GM19372 (cell line): ENCODE measurements around the gene CPSF7.
"Not testable (repeated sequence)": the region's sequence is repeated elsewhere in the genome, so short reads cannot be mapped to it uniquely, and the experiment has no call there.

Source experiments
- ATAC-seq: cut with Tn5 transposase; IDR thresholded peaks from one replicate; pipeline ENCODE4 v1.9.1; 2021; ENCODE audit warnings: mild to moderate bottlenecking, low read depth, moderate library complexity; ENCODE audit not compliant: unreplicated experiment

Gene CPSF7, protein sequence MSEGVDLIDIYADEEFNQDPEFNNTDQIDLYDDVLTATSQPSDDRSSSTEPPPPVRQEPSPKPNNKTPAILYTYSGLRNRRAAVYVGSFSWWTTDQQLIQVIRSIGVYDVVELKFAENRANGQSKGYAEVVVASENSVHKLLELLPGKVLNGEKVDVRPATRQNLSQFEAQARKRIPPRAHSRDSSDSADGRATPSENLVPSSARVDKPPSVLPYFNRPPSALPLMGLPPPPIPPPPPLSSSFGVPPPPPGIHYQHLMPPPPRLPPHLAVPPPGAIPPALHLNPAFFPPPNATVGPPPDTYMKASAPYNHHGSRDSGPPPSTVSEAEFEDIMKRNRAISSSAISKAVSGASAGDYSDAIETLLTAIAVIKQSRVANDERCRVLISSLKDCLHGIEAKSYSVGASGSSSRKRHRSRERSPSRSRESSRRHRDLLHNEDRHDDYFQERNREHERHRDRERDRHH

DNA sequence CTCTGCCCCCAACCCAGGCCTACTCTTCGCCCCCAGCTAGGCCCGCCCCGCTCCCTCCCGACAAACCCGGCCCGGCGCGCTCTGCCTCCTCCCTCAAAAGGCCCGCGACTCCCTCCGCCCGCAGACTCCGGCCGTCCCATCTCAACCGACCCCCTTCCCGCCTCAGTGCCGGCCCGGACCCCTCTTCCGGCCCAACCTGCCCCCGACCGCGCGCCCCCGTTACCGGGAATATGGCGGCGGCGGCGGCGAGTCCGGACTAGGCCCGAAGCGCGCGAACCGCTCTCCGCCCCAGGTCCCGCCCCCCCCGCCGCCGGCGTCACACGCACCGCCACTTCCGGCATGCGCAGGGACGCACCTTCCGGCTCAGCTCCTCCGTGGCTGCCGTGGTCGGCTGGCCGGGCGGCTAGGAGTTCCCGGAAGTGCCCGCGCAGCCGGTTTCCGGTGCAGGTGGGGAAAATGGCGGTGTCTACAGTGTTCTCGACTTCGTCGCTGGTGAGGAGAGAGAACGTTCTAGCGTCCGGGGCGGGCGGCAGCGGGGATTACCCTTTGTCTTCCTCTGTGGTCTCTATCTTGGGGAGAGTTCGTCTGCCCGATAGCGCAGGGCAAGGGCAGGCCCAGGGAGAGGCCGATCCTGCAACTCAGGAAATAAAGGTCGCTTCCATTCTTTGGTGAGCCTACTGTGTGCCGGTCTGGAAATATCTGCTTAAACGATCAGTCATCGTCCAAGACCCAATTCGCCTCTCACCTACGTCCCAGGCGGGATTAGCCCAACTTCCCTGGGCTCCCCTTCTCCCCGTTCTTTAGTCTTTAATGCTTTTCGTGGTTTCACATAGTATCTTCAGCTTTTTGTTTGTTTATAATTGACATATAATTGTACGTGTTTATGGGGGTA, at the start of gene CPSF7, which contains the start of gene SDHAF2:
TSS of gene CPSF7 (minus strand) at position 285 of the 892 bp plus-strand sequence. CDS start 740 bp downstream, outside the sequence.
TSS of gene SDHAF2 (plus strand) at position 434 of the 892 bp plus-strand sequence. CDS start at position 457, 23 bp downstream.
- ATAC-seq, result peak; percentile 87

DNA sequence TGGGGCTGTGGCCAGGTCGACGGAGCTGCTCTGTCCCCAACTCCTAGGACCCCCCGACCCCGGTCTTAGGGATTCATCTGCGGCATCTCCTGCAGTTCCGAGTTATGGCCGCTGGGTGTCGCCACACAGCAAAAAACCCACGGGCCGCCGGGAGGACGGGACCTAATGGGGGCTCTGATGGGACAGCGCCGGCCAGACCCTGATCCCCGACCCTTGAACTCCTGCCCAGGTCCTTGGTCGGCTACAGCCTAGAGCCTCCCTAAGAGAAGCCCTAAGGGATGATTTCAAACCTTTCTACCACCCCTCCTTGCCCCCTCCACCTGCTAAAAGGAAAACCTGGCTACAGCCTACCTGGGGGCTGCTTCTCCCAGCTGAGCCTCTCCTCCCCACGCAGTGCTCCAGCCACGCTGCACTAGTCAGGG, 48.0 kb upstream of the CPSF7 start:
- ATAC-seq, result no peak

DNA sequence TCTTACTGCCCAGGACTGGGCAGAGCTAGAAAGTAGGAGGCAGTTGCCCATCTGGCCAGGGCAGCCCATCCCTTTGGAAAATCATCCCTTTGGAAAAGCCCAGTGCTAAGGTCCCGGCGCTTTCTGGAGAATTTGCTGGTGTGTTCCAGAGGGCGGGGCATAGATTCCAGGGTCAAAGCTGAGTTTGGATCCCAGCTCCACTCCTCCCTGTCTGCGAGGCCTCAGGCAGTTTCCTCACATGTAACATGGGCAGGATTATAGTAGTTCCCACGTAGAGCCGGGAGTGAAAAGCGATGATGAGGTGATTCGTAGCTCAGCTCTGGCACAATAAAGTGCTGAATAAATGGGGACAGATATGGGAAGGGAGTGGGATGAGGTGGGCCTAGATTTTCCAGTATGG, 47.4 kb upstream of the CPSF7 start:
- ATAC-seq, result no peak

DNA sequence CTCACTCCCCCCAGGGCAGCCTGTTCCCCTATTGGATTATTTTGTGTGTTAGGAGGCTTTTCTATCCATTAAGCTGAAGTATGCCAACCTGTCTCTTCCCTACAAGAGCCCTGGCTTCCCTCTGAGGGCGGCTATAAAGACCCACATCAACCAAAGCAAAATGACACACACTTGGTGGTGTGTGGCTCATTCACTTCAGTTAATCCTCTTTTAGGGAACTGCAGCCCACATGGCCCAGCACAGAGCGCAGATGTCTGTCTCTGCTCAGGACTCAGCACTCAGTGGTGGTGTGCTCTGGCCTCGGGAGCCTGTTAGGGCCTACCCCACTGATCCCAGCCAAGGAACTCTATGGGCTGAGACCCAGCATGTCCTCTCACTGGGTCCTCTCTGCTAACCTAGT, 46.6 kb upstream of the CPSF7 start:
- no peak for ATAC-seq

DNA sequence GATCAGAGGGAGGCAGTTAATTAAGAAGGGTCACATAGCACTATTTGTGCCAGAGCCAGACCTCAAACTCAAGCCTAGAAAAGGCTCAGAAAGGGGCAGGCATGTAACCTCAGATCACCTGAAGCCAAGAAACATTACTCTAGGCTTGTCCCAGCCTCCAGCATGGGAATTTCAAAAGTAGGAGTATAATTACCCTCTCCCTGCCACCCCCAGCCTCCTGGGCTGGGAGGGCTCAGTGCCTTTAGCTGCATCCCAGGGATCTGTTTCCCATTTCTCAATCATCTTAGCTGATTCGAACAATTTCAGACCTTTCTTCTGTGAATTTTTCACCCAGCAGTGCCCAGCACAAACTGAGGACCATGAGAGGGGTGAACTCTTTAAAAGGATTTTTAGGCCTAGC, 45.7 kb upstream of the CPSF7 start:
- no peak for ATAC-seq

DNA sequence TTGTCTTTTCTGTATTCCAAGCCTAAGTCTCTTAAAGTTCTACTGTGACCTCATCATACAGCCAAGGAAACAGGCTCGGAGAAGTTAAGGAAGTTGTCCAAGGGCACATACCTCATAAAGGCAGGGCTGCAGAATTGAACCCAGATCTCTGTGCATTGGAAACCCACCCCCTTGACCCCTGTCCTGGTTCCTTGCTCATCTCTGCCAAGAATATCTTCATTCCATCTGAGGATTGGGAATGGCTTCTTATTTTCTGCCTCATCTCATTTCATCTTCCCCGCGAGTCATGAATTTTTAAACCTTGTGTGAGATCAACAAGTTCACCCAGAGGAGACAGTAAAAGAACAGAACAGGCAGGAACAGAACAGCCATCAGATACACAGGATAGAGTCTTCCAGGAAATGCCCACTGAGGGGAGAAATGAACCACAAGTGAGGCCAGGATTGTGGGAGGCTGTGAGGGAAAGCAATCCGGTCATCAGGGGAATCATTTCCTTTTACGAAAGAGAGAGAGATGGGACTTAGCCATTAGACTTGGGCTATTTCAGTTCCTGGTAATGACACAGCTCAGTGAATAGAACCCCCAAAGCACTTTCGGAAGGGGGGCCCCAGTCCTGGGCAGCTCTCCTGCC, 44.4 kb upstream of the CPSF7 start:
- ATAC-seq, result no peak

DNA sequence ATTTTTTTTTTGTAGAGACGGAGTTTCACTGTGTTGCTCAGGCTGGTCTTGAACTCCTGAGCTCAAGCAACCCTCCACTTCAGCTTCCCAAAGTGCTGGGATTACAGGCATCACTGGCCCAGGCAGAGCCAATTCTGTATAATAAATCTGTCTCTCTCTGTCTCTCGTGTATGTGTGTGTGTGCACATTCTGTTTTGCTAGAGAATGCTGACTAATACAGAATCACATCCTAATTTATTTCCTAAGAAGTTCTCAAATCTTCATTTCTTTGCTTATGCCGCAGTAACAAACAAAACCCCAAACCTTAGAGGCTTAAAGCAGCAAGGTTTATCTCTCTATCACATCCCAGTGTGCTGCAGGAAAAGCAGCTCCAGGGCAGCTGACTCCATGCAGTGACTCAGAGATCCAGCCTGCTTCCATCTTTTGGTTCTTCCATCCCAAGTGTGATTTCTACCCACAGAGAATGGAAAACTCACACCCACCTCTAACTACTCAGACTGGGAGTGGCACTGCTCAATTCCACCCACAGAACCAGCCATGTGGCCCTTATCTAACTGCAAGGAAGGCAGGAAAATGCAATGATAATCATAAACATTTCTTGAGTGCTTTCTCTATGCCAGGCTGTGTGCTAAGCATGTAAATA, 43.7 kb upstream of the CPSF7 start:
- ATAC-seq, result no peak

DNA sequence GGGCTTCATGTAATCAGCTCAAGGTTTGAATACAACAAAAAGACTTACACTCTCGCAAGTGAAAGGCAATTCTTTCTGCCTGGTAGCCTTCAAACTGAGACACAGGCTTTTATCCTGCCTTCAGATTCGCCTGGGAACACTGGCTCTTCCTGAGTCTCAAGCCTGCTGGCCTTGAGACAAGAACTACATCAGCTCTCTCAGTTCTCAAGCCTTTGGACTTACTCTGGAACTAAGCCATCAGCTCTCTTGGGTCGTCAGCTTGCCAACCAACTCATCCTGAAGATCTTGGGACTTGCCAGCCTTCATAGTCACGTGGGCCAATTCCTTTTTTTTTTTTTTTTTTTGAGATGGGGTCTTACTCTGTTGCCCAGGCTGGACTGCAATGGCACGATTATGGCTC, 43.1 kb upstream of the CPSF7 start:
- no peak for ATAC-seq

DNA sequence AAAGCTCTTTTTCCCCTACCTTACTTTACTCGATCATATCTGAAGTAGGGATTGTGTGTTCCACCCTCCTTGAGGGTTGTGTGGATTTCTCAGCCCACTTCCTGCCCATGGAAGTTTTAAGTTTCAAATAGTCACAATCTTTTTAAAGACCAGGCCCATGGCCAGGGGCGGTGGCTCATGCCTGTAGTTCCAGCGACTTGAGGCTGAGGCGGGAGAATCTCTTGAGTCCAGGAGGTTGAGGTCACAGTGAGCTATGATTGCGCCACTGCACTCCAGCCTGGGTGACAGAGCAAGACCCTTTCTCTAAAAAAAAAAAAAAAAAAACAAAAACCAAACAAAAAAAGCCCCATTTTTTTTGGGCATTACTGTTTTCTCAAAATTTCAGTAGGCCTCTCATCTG, 42.5 kb upstream of the CPSF7 start:
- ATAC-seq, result no peak

DNA sequence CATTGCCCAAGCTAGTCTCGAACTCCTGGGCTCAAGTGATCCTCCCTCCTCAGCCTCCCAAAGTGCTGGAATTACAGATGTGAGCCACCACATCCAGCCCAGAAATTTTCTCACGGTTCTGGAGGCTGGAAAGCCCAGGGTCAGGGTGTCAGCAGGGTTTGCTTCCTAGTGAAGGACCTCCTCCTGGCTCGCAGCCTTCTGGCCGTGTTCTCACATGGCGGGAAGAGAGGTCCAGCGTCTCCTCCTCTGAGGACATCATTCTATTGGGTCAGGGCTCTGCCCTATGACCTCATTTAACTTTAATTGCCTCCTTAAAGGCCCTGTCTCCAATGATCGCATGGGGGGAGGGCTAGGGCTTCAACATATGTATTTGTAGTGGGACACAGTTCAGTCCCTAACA, 38.2 kb upstream of the CPSF7 start:
- ATAC-seq, result no peak

DNA sequence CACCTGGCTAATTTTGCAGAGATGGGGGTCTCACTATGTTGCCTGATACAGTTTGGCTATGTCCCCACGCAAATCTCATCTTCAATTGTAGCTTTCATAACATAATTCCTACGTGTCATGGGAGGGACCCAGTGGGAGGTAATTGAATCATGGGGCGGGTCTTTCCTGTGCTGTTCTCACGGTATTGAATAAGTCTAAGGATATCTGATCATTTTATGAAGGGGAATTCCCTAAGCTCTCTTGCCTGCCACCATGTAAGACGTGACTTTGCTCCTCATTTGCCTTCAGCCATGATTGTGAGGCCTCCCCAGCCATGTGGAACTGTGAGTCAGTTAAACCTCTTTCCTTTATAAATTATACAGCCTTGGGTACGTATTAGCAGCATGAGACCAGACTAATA, 37.8 kb upstream of the CPSF7 start:
- ATAC-seq, result not testable (repeated sequence)

DNA sequence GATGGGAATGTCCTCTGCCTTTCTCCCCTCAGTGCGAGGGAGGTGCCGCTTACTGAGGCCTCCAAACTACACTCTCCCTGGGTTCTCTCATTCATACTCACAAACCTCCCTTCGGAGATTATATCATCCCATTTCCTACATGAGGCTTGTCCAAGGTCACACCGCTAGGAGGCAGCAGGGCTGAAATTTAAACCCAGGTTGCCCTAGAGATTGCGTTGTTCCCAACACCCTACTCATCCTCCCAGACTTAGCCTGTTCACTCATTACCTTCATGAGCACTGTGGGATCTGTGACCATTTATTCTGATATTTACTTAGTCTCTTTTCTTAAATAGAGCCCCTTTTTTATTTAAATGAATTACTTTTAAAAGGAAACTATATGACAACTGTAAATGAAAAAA, 31.2 kb upstream of the CPSF7 start:
- no peak for ATAC-seq

DNA sequence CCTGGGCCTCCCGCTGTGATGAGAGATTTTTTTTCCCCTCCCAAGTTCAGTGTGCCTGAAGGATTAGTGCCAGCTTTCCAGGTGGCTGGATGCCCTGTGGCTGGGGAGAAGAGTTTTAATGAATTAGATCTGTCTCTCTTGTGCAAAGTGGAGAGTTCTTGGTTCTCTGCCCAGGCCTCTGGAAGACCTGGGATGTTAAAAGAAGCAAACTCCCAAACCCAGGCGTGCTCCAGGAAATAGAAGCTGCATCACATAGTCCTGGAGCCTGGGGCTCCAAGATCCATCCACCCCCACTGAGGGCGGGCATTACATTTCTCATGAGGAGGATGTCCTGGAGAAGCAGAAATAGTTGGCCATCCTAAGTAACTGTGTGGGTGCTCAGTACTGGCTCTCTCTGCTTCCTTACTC, 30.7 kb upstream of the CPSF7 start:
- no peak for ATAC-seq

DNA sequence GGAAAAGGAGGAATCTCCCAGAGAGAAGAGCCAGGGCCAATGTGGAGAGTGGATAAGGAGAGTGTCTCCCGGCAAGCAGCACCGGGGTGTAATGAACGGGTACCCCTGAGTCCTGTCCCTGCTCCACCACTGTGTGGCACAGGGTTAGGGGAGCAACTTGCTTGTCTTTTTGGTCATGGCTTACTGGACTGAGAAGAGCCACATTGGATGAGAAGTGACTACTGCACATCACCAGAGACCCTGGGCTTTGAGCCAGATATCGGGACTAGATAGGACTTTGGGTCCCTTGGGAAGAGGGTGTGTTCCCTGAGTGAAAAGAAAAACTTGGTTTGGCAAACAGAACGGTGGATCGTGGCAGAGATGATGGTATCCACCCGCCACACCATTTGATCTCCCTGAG, 24.7 kb upstream of the CPSF7 start:
- no peak for ATAC-seq

DNA sequence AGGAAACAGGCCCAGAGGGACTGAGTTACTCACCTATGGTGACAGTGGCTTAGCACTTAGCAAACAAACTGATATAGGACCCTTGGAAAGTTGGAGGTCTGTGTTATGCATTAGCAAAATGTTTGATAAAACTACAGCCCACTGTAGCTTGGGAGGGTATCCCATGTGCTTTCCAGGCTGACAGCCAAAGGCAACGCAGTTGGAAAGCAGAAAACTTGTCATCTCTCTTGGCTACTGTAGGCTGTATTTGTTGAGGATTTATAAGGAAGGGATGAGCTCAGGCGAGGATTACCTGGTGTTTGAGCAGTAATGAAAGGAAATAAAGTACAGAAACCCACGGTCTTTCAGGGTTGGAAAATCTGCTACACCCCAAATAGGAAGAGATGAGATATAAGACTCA, 23.9 kb upstream of the CPSF7 start:
- ATAC-seq, result no peak

DNA sequence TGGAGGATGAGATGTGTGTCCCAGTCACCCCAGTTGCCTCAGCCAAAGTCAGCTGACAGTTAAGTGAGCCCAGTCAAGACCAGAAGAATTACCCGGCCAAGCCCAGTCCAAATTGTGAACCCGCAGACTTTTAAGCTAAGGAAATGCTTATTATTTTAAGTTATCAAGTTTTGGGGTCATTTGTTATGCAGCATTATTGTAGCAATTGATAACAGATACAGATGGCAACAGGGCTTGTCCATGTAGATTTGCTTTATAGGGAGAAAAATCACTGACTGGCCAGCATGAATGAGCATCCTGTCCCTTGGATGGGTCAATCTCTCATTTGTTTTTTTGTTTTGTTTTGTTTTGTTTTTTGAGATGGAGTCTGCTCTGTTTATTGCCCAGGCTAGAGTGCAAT, 23.1 kb upstream of the CPSF7 start:
- ATAC-seq, result no peak

DNA sequence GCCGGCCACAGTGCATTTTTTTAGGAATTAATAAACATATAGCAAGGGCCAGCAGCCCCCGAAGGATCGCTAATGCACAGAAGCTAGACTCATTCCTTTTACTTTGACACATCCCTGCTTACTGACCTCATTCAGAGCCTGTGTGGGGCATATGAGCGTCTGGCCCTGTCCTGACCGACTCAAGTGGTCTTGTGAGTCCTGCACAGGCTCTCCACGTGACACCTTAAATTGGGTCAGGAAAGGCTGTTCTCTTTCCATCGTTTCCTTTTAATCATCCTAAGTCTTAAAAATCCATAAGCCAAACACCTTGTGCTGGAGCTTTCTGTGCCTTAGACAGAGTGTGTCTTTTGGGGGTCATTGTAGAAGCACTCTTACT, 18.8 kb upstream of the CPSF7 start:
- ATAC-seq, result no peak

DNA sequence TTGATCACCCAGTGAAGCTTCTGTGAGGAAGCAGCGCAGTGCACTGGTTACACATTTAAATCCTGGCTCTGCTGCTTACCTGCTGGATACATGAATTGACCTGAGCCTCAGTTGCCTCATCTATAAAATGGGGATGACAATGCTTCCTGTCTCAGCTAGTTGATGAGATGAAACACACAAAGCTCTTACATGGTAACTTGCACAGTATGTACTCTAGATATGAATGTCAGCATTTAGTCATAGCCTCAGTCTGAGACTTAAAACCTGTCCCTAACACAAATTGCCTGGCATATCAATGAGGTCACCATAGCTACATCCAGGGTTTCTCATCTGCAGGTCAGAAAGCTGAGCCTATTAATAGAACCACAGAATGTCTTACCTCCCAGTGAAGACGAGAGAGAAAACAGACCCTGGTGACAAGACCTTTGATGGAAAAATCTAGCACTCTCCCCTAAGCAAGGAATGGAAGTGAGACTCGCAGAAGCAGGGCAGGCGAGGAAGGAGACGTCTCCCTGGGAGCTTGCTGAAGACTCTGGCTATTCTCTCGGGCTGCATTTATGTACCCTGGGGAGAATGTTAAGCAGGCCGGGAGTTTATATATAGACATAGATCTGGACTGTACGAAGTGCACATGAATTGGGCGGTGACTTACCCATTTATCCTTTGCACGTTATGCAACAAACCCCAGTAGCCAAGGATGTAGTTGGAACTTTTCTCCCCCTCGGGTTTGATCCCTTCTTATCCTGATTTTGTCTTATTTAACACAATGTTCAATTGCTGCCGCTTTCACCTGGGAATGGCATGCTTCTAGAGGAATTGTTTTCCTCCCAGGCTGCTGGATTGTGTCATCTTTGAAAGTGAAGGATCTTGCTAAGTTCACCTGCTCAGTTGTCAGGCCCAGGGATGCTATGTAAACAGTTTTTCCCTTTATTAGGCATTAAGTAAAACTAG, 18.1 kb upstream of the CPSF7 start:
- ATAC-seq, result no peak

DNA sequence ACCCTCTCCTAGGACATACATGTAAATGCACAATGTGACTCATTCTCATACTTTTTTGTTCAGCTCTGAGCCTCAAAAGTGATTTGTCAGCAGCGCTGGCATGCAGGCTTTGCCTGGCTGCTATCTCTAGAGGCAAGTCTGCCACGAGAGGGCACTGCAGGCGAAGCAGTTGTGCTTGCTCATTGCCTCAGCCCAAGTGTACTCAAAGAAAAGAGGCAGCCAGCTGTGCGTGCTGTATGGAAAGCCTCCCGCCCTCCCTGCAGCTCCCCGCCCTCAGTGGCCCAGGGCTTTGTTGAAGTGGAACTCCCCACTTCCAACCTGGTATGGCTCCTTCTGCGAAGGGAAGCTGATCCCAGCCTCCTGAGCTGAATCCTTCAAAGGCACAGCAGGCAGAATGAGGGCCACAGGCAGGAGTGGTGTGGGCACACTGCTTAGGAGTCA, 16.5 kb upstream of the CPSF7 start:
- peak; percentile 61 for ATAC-seq
